ENCODE measurements around the gene RFX8.

RFX8 gene

DNA sequence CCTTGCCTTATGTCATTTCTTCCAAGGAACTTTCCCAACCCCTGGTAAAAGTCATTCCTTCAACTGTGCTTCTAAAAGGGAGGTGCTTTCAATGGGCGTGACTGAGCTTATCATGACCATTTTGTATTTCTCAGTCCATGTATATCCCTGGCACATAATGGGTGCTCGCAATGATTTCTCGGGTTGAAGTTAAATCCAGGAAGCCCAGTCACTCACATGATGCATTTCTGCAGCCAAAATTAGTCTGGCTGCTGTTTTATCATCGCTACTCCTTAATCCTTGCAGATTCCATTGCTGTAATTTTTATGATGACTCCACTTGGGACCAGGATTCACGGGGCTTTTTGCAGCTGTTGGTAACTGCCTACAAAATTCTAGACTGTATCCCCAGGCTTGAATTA lies 25.9 kb upstream of the RFX8 start:
- ChIA-PET POLR2A (no interaction called here), CTCF (interaction anchor here (1.3 kb wide), 1 partner anchor 10 kb away, joined by 6 read pairs; no protein-coding TSS in a partner anchor)
- TF ChIP-seq ZNF26 (tag by site-specific recombination; IDR thresholded peaks at IDR 0.05) (no peak), ZBTB8A (tag by site-specific recombination; IDR thresholded peaks at IDR 0.05) (no peak), ZNF223 (tag by site-specific recombination; IDR thresholded peaks at IDR 0.05) (no peak), ZNF391 (tag by site-specific recombination; IDR thresholded peaks at IDR 0.05; ENCODE audit: borderline replicate concordance, low read depth) (no peak)
- no peaks in the 10 kb centered on the region for H3K9me3 ChIP-seq (ENCODE audit: control insufficient read depth, insufficient read depth, low read depth, low read length)
- H3K4me3 ChIP-seq (ENCODE audit: low read depth, low read length): no peak overlapping the region
- no peaks in the 10 kb centered on the region for H3K36me3 ChIP-seq (ENCODE audit: control insufficient read depth in 2 of 2, insufficient read depth in 1 of 2, low read length in 2 of 2)
- H3K4me1 ChIP-seq (ENCODE audit: control insufficient read depth, insufficient read depth, low read length): no peaks in the 10 kb centered on the region
- no peak overlapping the region for H3K27ac ChIP-seq (ENCODE audit: extremely low read depth, low read depth, low read length)

- no peak overlapping the region for H3K27ac ChIP-seq (ENCODE audit: extremely low read depth, low read depth, low read length)
- H3K4me1 ChIP-seq (ENCODE audit: control insufficient read depth, insufficient read depth, low read length): no peaks in the 10 kb centered on the region
- ChIA-PET POLR2A (interaction anchor here (0.9 kb wide), 1 partner anchor 197 kb away, joined by 3 read pairs; the partner anchor contains the start of gene MAP4K4), CTCF (interaction anchor here (1.1 to 1.3 kb wide), 2 partner anchors 9 to 81 kb away, joined by 3 to 6 read pairs; no protein-coding TSS in a partner anchor)
- no peak overlapping the region for H3K4me3 ChIP-seq (ENCODE audit: low read depth, low read length)
- no peaks in the 10 kb centered on the region for H3K36me3 ChIP-seq (ENCODE audit: control insufficient read depth in 2 of 2, insufficient read depth in 1 of 2, low read length in 2 of 2)
- H3K9me3 ChIP-seq (ENCODE audit: control insufficient read depth, insufficient read depth, low read depth, low read length): no peaks in the 10 kb centered on the region
- no peak for TF ChIP-seq SP7 (tag by site-specific recombination; IDR thresholded peaks at IDR 0.05)
Observed at GRCh38 chr2:101500180-101500579, 25.3 kb upstream of the RFX8 start.

- H3K9me3 ChIP-seq (ENCODE audit: control insufficient read depth, insufficient read depth, low read depth, low read length): no peaks in the 10 kb centered on the region
- no peaks in the 10 kb centered on the region for H3K4me1 ChIP-seq (ENCODE audit: control insufficient read depth, insufficient read depth, low read length)
- TF ChIP-seq ZBTB1 (tag by site-specific recombination; IDR thresholded peaks at IDR 0.05) (no peak), REPIN1 (tag by site-specific recombination; IDR thresholded peaks at IDR 0.05; ENCODE audit: low read depth) (no peak), TCF7L2 (IDR thresholded peaks at IDR 0.05; ENCODE audit: borderline replicate concordance, low read depth, low read length) (no peak)
- H3K27ac ChIP-seq (ENCODE audit: extremely low read depth, low read depth, low read length): no peak overlapping the region
- H3K4me3 ChIP-seq (ENCODE audit: low read depth, low read length): no peak overlapping the region
- ChIA-PET POLR2A (no interaction called here), CTCF (no interaction called here)
- H3K36me3 ChIP-seq (ENCODE audit: control insufficient read depth in 2 of 2, insufficient read depth in 1 of 2, low read length in 2 of 2): no peaks in the 10 kb centered on the region
Observed at GRCh38 chr2:101496279-101496678, 21.4 kb upstream of the RFX8 start.

DNA sequence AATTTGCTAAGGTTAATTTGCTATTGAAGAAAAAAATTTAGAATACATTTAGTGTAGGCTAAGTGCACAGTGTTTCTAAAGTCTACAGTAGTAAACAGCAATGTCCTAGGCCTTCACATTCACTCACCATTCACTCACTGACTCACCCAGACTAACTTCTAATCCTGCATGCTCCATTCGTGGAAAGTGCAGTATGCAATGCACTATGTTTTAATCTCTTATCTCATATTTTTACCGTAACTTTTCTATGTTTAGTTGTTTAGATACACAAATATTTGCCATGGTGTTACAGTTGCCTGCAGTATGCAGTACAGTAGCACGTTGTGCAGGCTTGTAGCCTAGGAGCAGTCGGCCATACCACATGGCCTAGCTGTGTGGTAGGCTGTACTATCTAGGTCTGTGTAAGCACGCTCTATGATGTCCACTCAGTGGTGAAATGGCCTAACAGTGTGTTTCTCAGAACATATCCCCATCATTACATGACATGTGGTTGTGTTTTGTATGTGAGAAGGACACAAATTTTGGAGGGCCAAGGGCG lies 18.1 kb upstream of the RFX8 start:
- Histone ChIP-seq H3K4me1 (ENCODE audit: control insufficient read depth, insufficient read depth, low read length) (no peaks in the 10 kb centered on the region), H3K27ac (ENCODE audit: extremely low read depth, low read depth, low read length) (no peak overlapping the region), H3K4me3 (ENCODE audit: low read depth, low read length) (no peak overlapping the region), H3K36me3 (ENCODE audit: control insufficient read depth in 2 of 2, insufficient read depth in 1 of 2, low read length in 2 of 2) (no peaks in the 10 kb centered on the region), H3K9me3 (ENCODE audit: control insufficient read depth, insufficient read depth, low read depth, low read length) (no peaks in the 10 kb centered on the region)
- ChIA-PET CTCF (interaction anchor here (0.5 kb wide), 1 partner anchor 16 kb away, joined by 3 read pairs; no protein-coding TSS in a partner anchor), POLR2A (no interaction called here)
- TF ChIP-seq ZNF768 (tag by site-specific recombination; IDR thresholded peaks at IDR 0.05) (no peak), HOXA7 (CRISPR knock-in tag; IDR thresholded peaks at IDR 0.05; ENCODE audit: borderline replicate concordance) (no peak), ZNF324 (tag by site-specific recombination; IDR thresholded peaks at IDR 0.05) (no peak), ZNF280C (tag by site-specific recombination; IDR thresholded peaks at IDR 0.05) (no peak), SP3 (tag by site-specific recombination; IDR thresholded peaks at IDR 0.05) (no peak), OSR2 (tag by site-specific recombination; IDR thresholded peaks at IDR 0.05) (no peak), ZNF791 (tag by site-specific recombination; IDR thresholded peaks at IDR 0.05) (no peak), ZNF513 (tag by site-specific recombination; IDR thresholded peaks at IDR 0.05) (no peak), ZNF274 (IDR thresholded peaks at IDR 0.05; ENCODE audit: low read length) (no peak), ZNF274 (tag by site-specific recombination; IDR thresholded peaks at IDR 0.05; ENCODE audit: borderline replicate concordance) (no peak), GLI2 (tag by site-specific recombination; IDR thresholded peaks at IDR 0.05; ENCODE audit: borderline replicate concordance, low read depth) (no peak), ZNF529 (tag by site-specific recombination; IDR thresholded peaks at IDR 0.05; ENCODE audit: insufficient replicate concordance) (no peak), ZNF623 (tag by site-specific recombination; IDR thresholded peaks at IDR 0.05) (no peak), YY2 (tag by site-specific recombination; IDR thresholded peaks at IDR 0.05) (no peak), ZNF416 (tag by site-specific recombination; IDR thresholded peaks at IDR 0.05) (no peak), ZNF423 (tag by site-specific recombination; IDR thresholded peaks at IDR 0.05) (no peak), ZNF76 (tag by site-specific recombination; IDR thresholded peaks at IDR 0.05; ENCODE audit: borderline replicate concordance, low read depth) (no peak)

Measured in HEK293 (cell line).